ENCODE data around the gene GID8.

The GID8 gene

DNA sequence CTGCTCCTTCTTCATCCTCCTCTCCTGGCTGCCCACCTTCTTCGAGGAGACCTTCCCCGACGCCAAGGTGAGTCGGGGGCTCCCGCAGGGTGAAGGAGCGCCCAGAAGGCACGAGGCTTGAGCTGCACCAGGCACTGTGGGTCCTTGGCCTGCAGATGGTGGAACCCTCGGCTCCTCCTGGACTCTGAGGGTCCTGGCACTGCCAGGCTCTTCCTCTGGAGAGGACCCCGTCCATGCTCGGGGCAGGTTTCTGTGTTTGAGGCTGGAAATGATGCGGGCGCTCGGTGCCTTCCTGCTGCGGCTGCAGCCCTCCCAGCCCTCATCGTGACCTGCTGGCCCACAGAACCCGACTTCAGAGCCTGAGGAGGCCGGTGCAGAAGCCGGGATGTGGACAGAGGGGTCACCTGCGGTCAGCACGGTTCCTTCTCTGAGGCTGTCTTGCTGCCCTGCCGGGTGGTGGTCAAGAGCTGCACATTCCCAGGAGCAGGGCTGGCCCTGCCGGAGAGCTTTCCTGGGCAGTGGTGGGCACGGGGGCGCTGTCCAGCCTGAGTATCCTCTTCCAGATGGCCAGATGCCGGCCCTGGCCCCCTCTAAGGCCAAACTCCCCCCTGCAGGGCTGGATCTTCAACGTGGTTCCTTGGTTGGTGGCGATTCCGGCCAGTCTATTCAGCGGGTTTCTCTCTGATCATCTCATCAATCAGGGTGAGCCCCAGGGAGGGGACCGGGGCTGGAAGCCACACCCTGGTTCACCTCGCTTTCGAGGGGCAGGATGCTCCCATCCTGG lies 25.9 kb downstream of the GID8 start:
- H3K4me1 ChIP-seq (ENCODE audit: control insufficient read depth, insufficient read depth, low read length) = peaks cover 2% of the 10 kb centered on the region
- no peaks in the 10 kb centered on the region for H3K9me3 ChIP-seq (ENCODE audit: control insufficient read depth, low read length)

DNA sequence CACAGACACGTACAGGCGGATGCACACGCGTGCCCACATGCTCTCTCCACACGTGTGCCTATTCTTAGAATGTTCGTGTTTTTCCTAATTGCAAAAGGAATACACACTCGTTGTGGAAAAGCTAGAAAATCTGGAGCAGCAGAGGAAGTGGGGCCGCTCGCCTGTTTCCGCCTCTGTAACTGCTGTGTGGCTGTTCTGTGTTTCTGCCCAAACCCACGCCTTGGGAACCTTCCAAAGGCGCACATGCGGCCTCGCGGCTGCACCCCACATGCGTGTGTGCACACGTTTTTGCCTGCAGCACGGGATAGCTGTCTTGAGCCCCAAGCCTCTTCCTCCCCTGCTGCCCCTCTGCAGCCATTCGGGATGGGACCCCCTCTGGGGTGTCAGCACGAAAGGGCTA lies 26.8 kb downstream of the GID8 start:
- H3K36me3 ChIP-seq (ENCODE audit: control insufficient read depth, insufficient read depth, low read length, severe bottlenecking) = no peaks in the 10 kb centered on the region
- H3K4me1 ChIP-seq (ENCODE audit: control insufficient read depth, insufficient read depth, low read length) = peaks cover 4% of the 10 kb centered on the region
- H3K9me3 ChIP-seq (ENCODE audit: control insufficient read depth, low read length) = no peaks in the 10 kb centered on the region
- H3K9ac ChIP-seq (ENCODE audit: low read length) = no peak overlapping the region
- no peak overlapping the region for H3K4me3 ChIP-seq (ENCODE audit: low read length)
- DNase-seq (ENCODE audit: low read depth) = no peak
- H3K27me3 ChIP-seq (replicated peaks; ENCODE audit: control insufficient read depth, insufficient read depth, low read length) = peaks cover 4% of the 10 kb centered on the region

More for the DNA sequence above, 25.9 kb downstream of the GID8 start:
- H3K27me3 ChIP-seq (replicated peaks; ENCODE audit: control insufficient read depth, insufficient read depth, low read length) = peaks cover 4% of the 10 kb centered on the region
- H3K4me3 ChIP-seq (ENCODE audit: low read length) = no peak overlapping the region
- no peak overlapping the region for H3K9ac ChIP-seq (ENCODE audit: low read length)
- DNase-seq (ENCODE audit: low read depth) = no peak
- H3K36me3 ChIP-seq (ENCODE audit: control insufficient read depth, insufficient read depth, low read length, severe bottlenecking) = no peaks in the 10 kb centered on the region

DNA sequence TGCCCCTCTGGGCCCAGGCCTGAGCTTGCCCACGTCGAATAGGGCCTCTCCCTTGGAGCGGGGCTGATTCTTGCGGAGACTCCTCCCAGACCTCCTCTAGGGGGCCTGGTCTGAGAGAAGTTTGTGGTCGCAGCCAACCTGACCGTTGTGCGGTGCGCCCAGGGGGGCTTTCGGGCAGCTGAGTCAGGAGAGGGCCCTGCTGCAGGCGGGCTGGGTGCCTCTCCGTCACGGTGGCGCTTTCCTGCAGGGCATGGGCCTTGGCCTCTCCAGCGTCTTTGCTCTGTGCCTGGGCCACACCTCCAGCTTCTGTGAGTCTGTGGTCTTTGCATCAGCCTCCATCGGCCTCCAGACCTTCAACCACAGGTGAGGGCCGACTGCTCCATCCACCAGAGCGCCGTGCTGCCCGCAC lies 27.4 kb downstream of the GID8 start:
- Histone ChIP-seq H3K9ac (ENCODE audit: low read length) (no peak overlapping the region), H3K4me3 (ENCODE audit: low read length) (no peak overlapping the region), H3K4me1 (ENCODE audit: control insufficient read depth, insufficient read depth, low read length) (peaks cover 4% of the 10 kb centered on the region), H3K9me3 (ENCODE audit: control insufficient read depth, low read length) (no peaks in the 10 kb centered on the region), H3K36me3 (ENCODE audit: control insufficient read depth, insufficient read depth, low read length, severe bottlenecking) (no peaks in the 10 kb centered on the region), H3K27me3 (replicated peaks; ENCODE audit: control insufficient read depth, insufficient read depth, low read length) (peaks cover 7% of the 10 kb centered on the region)
- no peak for DNase-seq (ENCODE audit: low read depth)

DNA sequence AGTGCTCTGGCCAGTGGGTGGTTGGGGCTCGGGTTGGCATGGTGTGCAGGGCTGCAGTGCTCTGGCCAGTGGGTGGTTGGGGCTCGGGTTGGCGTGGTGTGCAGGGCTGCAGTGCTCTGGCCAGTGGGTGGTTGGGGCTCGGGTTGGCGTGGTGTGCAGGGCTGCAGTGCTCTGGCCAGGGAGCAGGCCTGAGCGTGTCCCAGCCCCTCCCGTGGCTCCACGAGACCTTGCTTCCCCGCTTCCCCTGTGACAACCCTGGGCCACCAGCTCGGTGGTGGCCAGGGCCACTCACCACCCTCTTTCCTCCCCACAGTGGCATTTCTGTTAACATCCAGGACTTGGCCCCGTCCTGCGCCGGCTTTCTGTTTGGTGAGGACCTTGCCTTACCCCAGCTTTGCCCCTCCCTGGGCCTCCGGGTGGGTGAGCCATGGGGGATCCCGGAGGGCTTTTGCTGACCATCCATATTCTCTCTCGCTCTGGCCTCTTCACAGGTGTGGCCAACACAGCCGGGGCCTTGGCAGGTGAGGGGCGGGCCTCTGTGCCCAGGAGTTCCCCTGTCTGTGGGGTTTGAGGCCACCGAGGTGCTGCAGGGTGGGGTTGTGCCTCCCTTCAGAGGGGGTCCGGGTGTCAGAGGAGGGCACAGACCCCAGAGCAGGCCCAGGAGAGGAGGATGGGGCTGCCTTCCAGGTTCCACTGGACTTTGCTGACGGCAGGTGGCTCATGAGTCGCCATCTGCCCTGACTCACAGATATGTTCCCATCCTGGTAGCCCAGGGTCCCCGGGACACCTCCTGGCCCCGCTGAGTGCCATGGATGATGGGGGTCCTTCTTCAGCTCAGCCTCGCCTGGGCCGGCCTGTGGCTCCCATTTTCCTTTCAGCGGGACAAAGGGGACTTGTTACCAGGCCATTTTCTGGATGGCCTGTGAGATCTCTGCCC lies 28.5 kb downstream of the GID8 start:
- Histone ChIP-seq H3K9me3 (ENCODE audit: control insufficient read depth, low read length) (no peaks in the 10 kb centered on the region), H3K4me1 (ENCODE audit: control insufficient read depth, insufficient read depth, low read length) (peaks cover 4% of the 10 kb centered on the region), H3K36me3 (ENCODE audit: control insufficient read depth, insufficient read depth, low read length, severe bottlenecking) (no peaks in the 10 kb centered on the region), H3K4me3 (ENCODE audit: low read length) (no peak overlapping the region), H3K27me3 (replicated peaks; ENCODE audit: control insufficient read depth, insufficient read depth, low read length) (peaks cover 14% of the 10 kb centered on the region), H3K9ac (ENCODE audit: low read length) (no peak overlapping the region)
- no peak for DNase-seq (ENCODE audit: low read depth)

GRCh38 chr20:62967149-62967501 lies 29.2 kb downstream of the GID8 start:
- Histone ChIP-seq H3K9me3 (ENCODE audit: control insufficient read depth, low read length) (no peaks in the 10 kb centered on the region), H3K4me1 (ENCODE audit: control insufficient read depth, insufficient read depth, low read length) (peaks cover 4% of the 10 kb centered on the region), H3K27me3 (replicated peaks; ENCODE audit: control insufficient read depth, insufficient read depth, low read length) (peaks cover 20% of the 10 kb centered on the region), H3K36me3 (ENCODE audit: control insufficient read depth, insufficient read depth, low read length, severe bottlenecking) (no peaks in the 10 kb centered on the region), H3K9ac (ENCODE audit: low read length) (no peak overlapping the region), H3K4me3 (ENCODE audit: low read length) (no peak overlapping the region)
- no peak for DNase-seq (ENCODE audit: low read depth)

DNA sequence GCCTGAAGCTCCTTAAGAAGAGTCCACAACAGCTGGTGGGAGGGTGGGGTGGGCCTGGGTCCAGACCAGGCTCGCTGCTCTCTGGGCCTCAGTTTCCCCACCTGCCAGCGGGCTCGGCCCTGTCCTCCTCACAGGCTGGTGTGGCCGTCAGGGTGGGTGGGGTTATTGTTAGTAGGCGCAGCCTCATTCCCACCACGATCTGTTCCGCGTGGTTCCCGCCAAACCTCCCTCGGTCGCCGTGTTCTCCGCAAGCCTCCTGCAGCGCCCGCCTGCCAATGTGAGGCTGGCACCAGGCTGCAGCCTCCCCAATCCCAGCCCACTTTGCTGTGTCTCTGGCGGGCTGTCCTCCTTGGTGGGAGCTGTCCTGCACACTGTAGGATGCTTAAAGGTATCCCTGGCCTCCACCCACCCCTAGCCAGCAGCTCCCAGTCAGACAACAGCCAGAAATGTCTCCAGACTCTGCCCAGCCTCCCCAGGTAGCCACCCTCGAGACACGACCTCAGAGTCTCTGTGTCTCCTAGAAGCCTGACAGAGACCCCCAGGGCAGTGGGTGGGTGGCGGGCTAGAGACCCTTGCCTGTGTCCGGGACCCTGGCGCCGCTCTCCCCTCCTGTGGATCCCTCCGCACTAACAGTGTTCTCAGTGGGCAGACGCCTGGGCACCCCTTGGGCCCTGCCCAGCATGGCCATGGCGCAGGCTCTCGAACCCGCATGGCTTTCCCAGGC lies 29.8 kb downstream of the GID8 start:
- Histone ChIP-seq H3K36me3 (ENCODE audit: control insufficient read depth, insufficient read depth, low read length, severe bottlenecking) (no peaks in the 10 kb centered on the region), H3K9ac (ENCODE audit: low read length) (no peak overlapping the region), H3K4me1 (ENCODE audit: control insufficient read depth, insufficient read depth, low read length) (peaks cover 4% of the 10 kb centered on the region), H3K27me3 (replicated peaks; ENCODE audit: control insufficient read depth, insufficient read depth, low read length) (peaks cover 23% of the 10 kb centered on the region), H3K9me3 (ENCODE audit: control insufficient read depth, low read length) (no peaks in the 10 kb centered on the region), H3K4me3 (ENCODE audit: low read length) (no peak overlapping the region)
- no peak for DNase-seq (ENCODE audit: low read depth)

- no peak overlapping the region for H3K4me3 ChIP-seq (ENCODE audit: low read length)
- H3K4me1 ChIP-seq (ENCODE audit: control insufficient read depth, insufficient read depth, low read length) = peaks cover 4% of the 10 kb centered on the region
- no peaks in the 10 kb centered on the region for H3K9me3 ChIP-seq (ENCODE audit: control insufficient read depth, low read length)
- no peak for DNase-seq (ENCODE audit: low read depth)
- no peaks in the 10 kb centered on the region for H3K36me3 ChIP-seq (ENCODE audit: control insufficient read depth, insufficient read depth, low read length, severe bottlenecking)
- peaks cover 30% of the 10 kb centered on the region for H3K27me3 ChIP-seq (replicated peaks; ENCODE audit: control insufficient read depth, insufficient read depth, low read length)
- H3K9ac ChIP-seq (ENCODE audit: low read length) = no peak overlapping the region
These were observed 30.6 kb downstream of the GID8 start for GRCh38 chr20:62968378-62969178.

- H3K27me3 ChIP-seq (replicated peaks; ENCODE audit: control insufficient read depth, insufficient read depth, low read length) = peaks cover 36% of the 10 kb centered on the region
- H3K4me3 ChIP-seq (ENCODE audit: low read length) = no peak overlapping the region
- no peak for DNase-seq (ENCODE audit: low read depth)
These were observed 31.3 kb downstream of the GID8 start for GRCh38 chr20:62969179-62969760.

DNA sequence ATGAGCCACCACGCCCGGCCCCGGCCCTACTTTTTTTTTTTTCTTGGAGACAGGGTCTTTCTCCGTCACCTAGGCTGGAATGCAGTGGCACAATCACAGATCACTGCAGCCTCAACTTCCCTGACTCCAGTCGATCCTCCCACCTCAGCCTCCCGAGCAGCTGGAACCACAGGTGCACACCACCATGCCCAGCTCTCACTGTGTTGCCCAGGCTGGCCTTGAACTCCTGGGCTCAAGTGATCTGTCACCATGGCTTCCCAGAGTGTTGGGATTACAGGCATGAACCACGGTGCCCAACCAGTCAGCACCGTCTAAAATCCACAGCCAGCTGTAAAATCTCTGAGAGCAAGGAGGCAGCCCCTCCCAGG lies 32.0 kb downstream of the GID8 start:
- H3K27me3 ChIP-seq (replicated peaks; ENCODE audit: control insufficient read depth, insufficient read depth, low read length) = peaks cover 39% of the 10 kb centered on the region
- H3K4me3 ChIP-seq (ENCODE audit: low read length) = no peak overlapping the region
- no peaks in the 10 kb centered on the region for H3K9me3 ChIP-seq (ENCODE audit: control insufficient read depth, low read length)
- H3K9ac ChIP-seq (ENCODE audit: low read length) = no peak overlapping the region
- DNase-seq (ENCODE audit: low read depth) = no peak
- peaks cover 4% of the 10 kb centered on the region for H3K4me1 ChIP-seq (ENCODE audit: control insufficient read depth, insufficient read depth, low read length)
- no peaks in the 10 kb centered on the region for H3K36me3 ChIP-seq (ENCODE audit: control insufficient read depth, insufficient read depth, low read length, severe bottlenecking)

More at GRCh38 chr20:62969179-62969760, 31.3 kb downstream of the GID8 start:
- Histone ChIP-seq H3K4me1 (ENCODE audit: control insufficient read depth, insufficient read depth, low read length) (peaks cover 4% of the 10 kb centered on the region), H3K9me3 (ENCODE audit: control insufficient read depth, low read length) (no peaks in the 10 kb centered on the region), H3K36me3 (ENCODE audit: control insufficient read depth, insufficient read depth, low read length, severe bottlenecking) (no peaks in the 10 kb centered on the region), H3K9ac (ENCODE audit: low read length) (no peak overlapping the region)

Data from adipocyte (in vitro differentiated cells).